Parathyroid adenoma (tissue), 2 donors: Measurements from ENCODE around the gene KIF17.

Experiments
- H2AFZ ChIP-seq: fragments of 300-600 bp; sonication (generic); one replicate; pipeline ENCODE4 v1.7.0; 2017; ENCODE audit warnings: antibody characterized with exemption, mild to moderate bottlenecking
- H3K27ac ChIP-seq: fragments of 300-600 bp; sonication (generic); one replicate; pipeline ENCODE4 v1.7.0; 2017
- H3K27me3 ChIP-seq: fragments of 300-600 bp; sonication (generic); one replicate; pipeline ENCODE4 v1.7.0; 2017; ENCODE audit warnings: low read length; ENCODE audit not compliant: control insufficient read depth, insufficient read depth
- H3K36me3 ChIP-seq: fragments of 300-600 bp; sonication (generic); one replicate; pipeline ENCODE4 v1.7.0; 2017; ENCODE audit warnings: low read length; ENCODE audit not compliant: control insufficient read depth, insufficient read depth
- H3K4me1 ChIP-seq: fragments of 300-600 bp; sonication (generic); one replicate; pipeline ENCODE4 v1.7.0; 2017; ENCODE audit warnings: control low read depth
- H3K4me2 ChIP-seq: fragments of 300-600 bp; sonication (generic); one replicate; pipeline ENCODE4 v1.7.0; 2017; ENCODE audit warnings: low read length
- H3K4me3 ChIP-seq: fragments of 300-600 bp; sonication (generic); one replicate; pipeline ENCODE4 v1.7.0; 2017; ENCODE audit warnings: low read depth, low read length
- H3K79me2 ChIP-seq: fragments of 300-600 bp; sonication (generic); one replicate; pipeline ENCODE4 v1.7.0; 2017; ENCODE audit warnings: control low read depth
- H3K9ac ChIP-seq: fragments of 300-600 bp; sonication (generic); one replicate; pipeline ENCODE4 v1.7.0; 2017; ENCODE audit warnings: mild to moderate bottlenecking
- H3K9me3 ChIP-seq: fragments of 300-600 bp; sonication (generic); one replicate; pipeline ENCODE4 v1.7.0; 2017; ENCODE audit warnings: low read length; ENCODE audit not compliant: control insufficient read depth
- CTCF ChIP-seq: fragments of 300-600 bp; sonication (generic); IDR thresholded peaks from one replicate; pipeline ENCODE4 v1.7.0; 2017; ENCODE audit warnings: antibody characterized with exemption, mild to moderate bottlenecking
- donor health status: primary hyperparathyroidism.

Gene KIF17

GRCh38 chr1:20705203-20705755, 12.5 kb downstream of the KIF17 start:
- H3K36me3 ChIP-seq: no peaks in the 10 kb centered on the region
- no peak overlapping the region for H3K9ac ChIP-seq

GRCh38 chr1:20704390-20705202, 13.2 kb downstream of the KIF17 start:
- H2AFZ ChIP-seq: no peak overlapping the region
- no peaks in the 10 kb centered on the region for H3K9me3 ChIP-seq
- no peak overlapping the region for H3K4me2 ChIP-seq
- no peak overlapping the region for H3K4me3 ChIP-seq
- no peak for TF ChIP-seq CTCF
- no peaks in the 10 kb centered on the region for H3K27me3 ChIP-seq
- no peak overlapping the region for H3K9ac ChIP-seq
- H3K79me2 ChIP-seq: no peaks in the 10 kb centered on the region
- H3K4me1 ChIP-seq: no peaks in the 10 kb centered on the region
- H3K27ac ChIP-seq: no peak overlapping the region
- no peaks in the 10 kb centered on the region for H3K36me3 ChIP-seq

More at GRCh38 chr1:20705203-20705755, 12.5 kb downstream of the KIF17 start:
- Histone ChIP-seq H3K27ac (no peak overlapping the region), H3K79me2 (no peaks in the 10 kb centered on the region), H3K4me1 (no peaks in the 10 kb centered on the region), H2AFZ (no peak overlapping the region), H3K9me3 (no peaks in the 10 kb centered on the region), H3K27me3 (no peaks in the 10 kb centered on the region), H3K4me3 (no peak overlapping the region), H3K4me2 (no peak overlapping the region)
- no peak for TF ChIP-seq CTCF

- no peaks in the 10 kb centered on the region for H3K4me1 ChIP-seq
- no peak overlapping the region for H2AFZ ChIP-seq
- H3K9ac ChIP-seq: no peak overlapping the region
- H3K36me3 ChIP-seq: no peaks in the 10 kb centered on the region
- H3K4me3 ChIP-seq: no peak overlapping the region
- H3K79me2 ChIP-seq: no peaks in the 10 kb centered on the region
- no peak for TF ChIP-seq CTCF
- H3K4me2 ChIP-seq: no peak overlapping the region
- H3K27me3 ChIP-seq: no peaks in the 10 kb centered on the region
- H3K27ac ChIP-seq: no peak overlapping the region
- no peaks in the 10 kb centered on the region for H3K9me3 ChIP-seq
Measured at GRCh38 chr1:20703124-20703756, 14.6 kb downstream of the KIF17 start.

- no peaks in the 10 kb centered on the region for H3K79me2 ChIP-seq
Measured at GRCh38 chr1:20702416-20702815, 15.4 kb downstream of the KIF17 start.

More at GRCh38 chr1:20702416-20702815, 15.4 kb downstream of the KIF17 start:
- H2AFZ ChIP-seq: no peak overlapping the region
- TF ChIP-seq CTCF: no peak
- no peak overlapping the region for H3K4me3 ChIP-seq
- H3K9ac ChIP-seq: no peak overlapping the region
- no peaks in the 10 kb centered on the region for H3K36me3 ChIP-seq
- no peaks in the 10 kb centered on the region for H3K27me3 ChIP-seq
- no peaks in the 10 kb centered on the region for H3K4me1 ChIP-seq
- no peaks in the 10 kb centered on the region for H3K9me3 ChIP-seq
- H3K4me2 ChIP-seq: no peak overlapping the region
- H3K27ac ChIP-seq: no peak overlapping the region
